KMS-11 (cell line): ENCODE results near the gene EPC1.

Experiments used
- H2AFZ ChIP-seq: fragments of 200-600 bp; sonication (generic); 2 replicates; pipeline ENCODE4 v1.6.1; 2016; ENCODE audit warnings: antibody characterized with exemption, mixed run types, low read depth
- H3K27ac ChIP-seq: fragments of 200-600 bp; sonication (generic); 2 replicates; pipeline ENCODE4 v1.6.1; 2016; ENCODE audit warnings: mild to moderate bottlenecking, mixed run types
- H3K27me3 ChIP-seq: fragments of 200-600 bp; sonication (generic); 2 replicates; pipeline ENCODE4 v1.6.1; 2017; ENCODE audit warnings: mild to moderate bottlenecking, low read depth, mixed run types, moderate library complexity; ENCODE audit not compliant: insufficient read depth
- H3K36me3 ChIP-seq: fragments of 200-600 bp; sonication (generic); 2 replicates; pipeline ENCODE4 v1.6.1; 2017; ENCODE audit warnings: mild to moderate bottlenecking, mixed run types; ENCODE audit not compliant: insufficient read depth
- H3K4me1 ChIP-seq: fragments of 200-600 bp; sonication (generic); 2 replicates; pipeline ENCODE4 v1.6.1; 2016; ENCODE audit warnings: mild to moderate bottlenecking, low read depth, mixed run types; ENCODE audit not compliant: poor library complexity, severe bottlenecking
- H3K4me2 ChIP-seq: fragments of 200-600 bp; sonication (generic); 2 replicates; pipeline ENCODE4 v1.7.0; 2016; ENCODE audit warnings: mild to moderate bottlenecking, mixed run types
- H3K4me3 ChIP-seq: fragments of 200-600 bp; sonication (generic); IDR thresholded peaks from 2 replicates; pipeline ENCODE4 v1.6.1; 2017; ENCODE audit warnings: low read depth, low read length, mixed read lengths; ENCODE audit not compliant: insufficient read depth
- H3K79me2 ChIP-seq: fragments of 200-600 bp; sonication (generic); 2 replicates; pipeline ENCODE4 v1.6.1; 2016; ENCODE audit warnings: low read depth, mixed run types; ENCODE audit not compliant: insufficient read depth
- H3K9ac ChIP-seq: fragments of 200-600 bp; sonication (generic); 2 replicates; pipeline ENCODE4 v1.6.1; 2016; ENCODE audit warnings: mild to moderate bottlenecking, mixed run types
- H4K20me1 ChIP-seq: fragments of 200-600 bp; sonication (generic); 2 replicates; pipeline ENCODE4 v1.6.1; 2016; ENCODE audit warnings: mild to moderate bottlenecking, mixed run types; ENCODE audit not compliant: insufficient read depth
- TF ChIP-seq, protein P1 (sequence below): fragments of 200-600 bp; sonication (generic); conservative IDR thresholded peaks from 2 replicates; pipeline ENCODE4 v1.6.1; 2017; ENCODE audit warnings: low read depth, mild to moderate bottlenecking, antibody characterized with exemption, low read length, moderate library complexity, mixed read lengths

EPC1 gene

DNA sequence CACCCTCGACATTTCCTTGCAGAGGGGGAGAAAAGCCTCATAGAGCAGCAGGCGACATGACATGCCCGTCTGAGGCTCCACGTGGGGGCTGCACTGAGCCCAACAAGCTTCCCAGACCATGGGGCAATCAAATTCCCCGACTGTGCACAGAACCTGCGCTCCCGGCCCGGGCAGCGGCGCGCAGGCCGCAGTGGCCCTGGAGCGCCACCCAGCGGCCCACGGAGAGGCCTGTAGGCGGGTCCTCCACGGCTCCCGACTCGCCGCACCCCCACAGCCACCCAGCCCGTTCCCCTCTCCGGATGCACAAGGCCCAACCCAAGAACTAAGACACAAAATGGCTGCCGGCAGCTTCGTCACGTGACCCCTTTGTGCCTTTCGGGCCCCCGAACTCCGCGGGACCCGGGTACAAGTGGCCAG is 816 bp downstream of the EPC1 start:
- H3K79me2 ChIP-seq, result peaks cover 49% of the 10 kb centered on the region
- peak overlapping the region; percentile 98 for H3K4me2 ChIP-seq
- H3K36me3 ChIP-seq, result peaks cover 7% of the 10 kb centered on the region; the same call in 1 of the 2 replicates
- TF ChIP-seq, protein P1, sequence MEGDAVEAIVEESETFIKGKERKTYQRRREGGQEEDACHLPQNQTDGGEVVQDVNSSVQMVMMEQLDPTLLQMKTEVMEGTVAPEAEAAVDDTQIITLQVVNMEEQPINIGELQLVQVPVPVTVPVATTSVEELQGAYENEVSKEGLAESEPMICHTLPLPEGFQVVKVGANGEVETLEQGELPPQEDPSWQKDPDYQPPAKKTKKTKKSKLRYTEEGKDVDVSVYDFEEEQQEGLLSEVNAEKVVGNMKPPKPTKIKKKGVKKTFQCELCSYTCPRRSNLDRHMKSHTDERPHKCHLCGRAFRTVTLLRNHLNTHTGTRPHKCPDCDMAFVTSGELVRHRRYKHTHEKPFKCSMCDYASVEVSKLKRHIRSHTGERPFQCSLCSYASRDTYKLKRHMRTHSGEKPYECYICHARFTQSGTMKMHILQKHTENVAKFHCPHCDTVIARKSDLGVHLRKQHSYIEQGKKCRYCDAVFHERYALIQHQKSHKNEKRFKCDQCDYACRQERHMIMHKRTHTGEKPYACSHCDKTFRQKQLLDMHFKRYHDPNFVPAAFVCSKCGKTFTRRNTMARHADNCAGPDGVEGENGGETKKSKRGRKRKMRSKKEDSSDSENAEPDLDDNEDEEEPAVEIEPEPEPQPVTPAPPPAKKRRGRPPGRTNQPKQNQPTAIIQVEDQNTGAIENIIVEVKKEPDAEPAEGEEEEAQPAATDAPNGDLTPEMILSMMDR, result peak; percentile 83
- H3K4me1 ChIP-seq, result peaks cover 31% of the 10 kb centered on the region
- peak overlapping the region; percentile 100 for H3K27ac ChIP-seq
- H4K20me1 ChIP-seq, result 0 out of 2 replicates have a peak, but pooled peaks cover 5% of the 10 kb centered on the region
- no peaks in the 10 kb centered on the region for H3K27me3 ChIP-seq
- peak overlapping the region; percentile 82 for H2AFZ ChIP-seq
- H3K4me3 ChIP-seq, result no peak overlapping the region
- H3K9ac ChIP-seq, result peak overlapping the region; percentile 100

DNA sequence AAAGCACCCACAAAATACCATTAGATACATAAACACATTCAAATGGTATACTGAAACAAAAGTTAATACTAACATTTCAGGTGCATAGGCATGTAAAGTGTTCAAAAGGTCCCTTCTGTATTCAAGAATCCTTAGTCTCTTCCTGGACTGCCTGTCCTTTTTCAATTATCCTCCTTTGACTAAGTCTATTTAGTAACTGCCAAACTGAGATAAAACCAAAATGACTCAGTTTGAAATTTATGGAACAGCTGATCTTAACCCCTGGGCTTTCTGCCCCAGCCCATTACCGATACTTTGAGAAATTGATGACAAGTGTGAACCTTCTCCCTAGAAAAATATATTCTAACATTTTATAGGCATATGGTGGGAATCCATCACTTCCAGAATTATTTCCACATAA is 5.4 kb downstream of the EPC1 start:
- H4K20me1 ChIP-seq, result peaks cover 12% of the 10 kb centered on the region; the same call in 1 of the 2 replicates
- H3K4me1 ChIP-seq, result peaks cover 67% of the 10 kb centered on the region
- peaks cover 7% of the 10 kb centered on the region; the same call in 1 of the 2 replicates for H3K36me3 ChIP-seq
- H3K4me2 ChIP-seq, result no peak overlapping the region
- H3K27ac ChIP-seq, result no peak overlapping the region
- H3K4me3 ChIP-seq, result no peak overlapping the region
- peaks cover 94% of the 10 kb centered on the region for H3K79me2 ChIP-seq
- H3K9ac ChIP-seq, result no peak overlapping the region
- H2AFZ ChIP-seq, result no peak overlapping the region
- TF ChIP-seq, protein P1, result no peak
- no peaks in the 10 kb centered on the region for H3K27me3 ChIP-seq

DNA sequence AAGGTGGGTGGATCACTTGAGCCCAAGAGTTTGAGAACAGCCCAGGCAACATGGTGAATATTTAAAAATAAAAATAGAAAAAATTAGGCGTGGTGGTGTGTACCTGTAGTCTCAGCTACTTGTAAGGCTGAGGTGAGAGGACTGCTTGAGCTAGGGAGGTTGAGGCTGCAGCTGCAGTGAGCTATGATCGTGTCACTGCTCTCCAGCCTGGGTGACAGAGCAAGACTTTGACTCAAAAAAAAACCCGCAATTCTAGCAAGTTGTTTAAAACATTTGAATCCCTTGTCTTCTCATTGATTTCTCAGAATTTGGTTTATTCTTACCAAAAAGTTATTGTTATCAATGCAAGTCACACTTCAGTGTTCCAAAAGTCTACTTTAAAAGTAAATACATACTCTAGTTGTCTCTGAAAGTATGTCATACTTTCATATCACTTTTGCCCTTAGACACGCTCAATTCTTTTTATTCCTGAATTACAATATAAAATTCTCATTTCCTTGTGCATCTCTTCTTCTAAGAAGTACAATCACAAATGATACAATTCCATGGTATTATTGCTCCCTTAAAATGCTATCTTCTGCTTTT is 6.3 kb downstream of the EPC1 start:
- Histone ChIP-seq H3K27ac (no peak overlapping the region), H3K4me3 (no peak overlapping the region), H3K36me3 (peaks cover 7% of the 10 kb centered on the region; the same call in 1 of the 2 replicates), H2AFZ (no peak overlapping the region), H3K4me2 (no peak overlapping the region), H3K79me2 (peaks cover 100% of the 10 kb centered on the region), H3K4me1 (peaks cover 69% of the 10 kb centered on the region), H3K27me3 (no peaks in the 10 kb centered on the region), H4K20me1 (peaks cover 12% of the 10 kb centered on the region; the same call in 1 of the 2 replicates), H3K9ac (no peak overlapping the region)
- TF ChIP-seq, protein P1, result no peak

DNA sequence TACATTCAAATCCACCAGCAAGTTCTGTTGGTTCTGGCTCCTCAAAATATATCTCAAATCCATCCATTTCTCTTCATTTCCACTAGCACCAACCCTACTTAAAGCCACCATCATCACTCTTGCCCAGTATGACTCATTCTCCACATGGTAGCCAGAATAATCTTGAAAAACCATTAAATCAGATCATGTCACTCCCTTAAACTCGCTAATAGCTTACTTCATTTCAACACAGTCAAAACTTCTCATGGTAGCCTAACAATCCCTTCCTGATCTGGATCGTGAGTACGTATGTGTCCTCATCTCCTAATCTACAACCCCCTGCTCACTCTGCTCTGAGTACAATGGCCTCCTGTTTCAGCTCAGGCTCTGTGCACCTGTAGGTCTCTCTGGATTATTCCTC is 8.7 kb downstream of the EPC1 start:
- no peak overlapping the region for H3K4me3 ChIP-seq

More for the DNA sequence above, 8.7 kb downstream of the EPC1 start:
- no peak overlapping the region for H3K4me2 ChIP-seq
- H4K20me1 ChIP-seq, result peaks cover 27% of the 10 kb centered on the region
- H3K27me3 ChIP-seq, result no peaks in the 10 kb centered on the region
- H3K79me2 ChIP-seq, result peaks cover 100% of the 10 kb centered on the region
- TF ChIP-seq, protein P1, result no peak
- no peak overlapping the region for H3K9ac ChIP-seq
- no peak overlapping the region for H2AFZ ChIP-seq
- H3K27ac ChIP-seq, result no peak overlapping the region
- H3K36me3 ChIP-seq, result no peaks in the 10 kb centered on the region
- H3K4me1 ChIP-seq, result peaks cover 77% of the 10 kb centered on the region
